HL-60 (cell line): ENCODE results near the gene HAGHL.

Experiments used
- DNase-seq, 2 experiments: peaks; one replicate each; pipeline ENCODE4 v3.0.0-alpha.2; 2010 to 2020; ENCODE audit warnings: low read depth in 1 of 2, low spot score in 1 of 2
- H3K27ac ChIP-seq: fragments of 250-450 bp; sonication (Bioruptor Pico); replicated peaks from 2 replicates; pipeline ENCODE4 v1.5.1; 2020; ENCODE audit warnings: mild to moderate bottlenecking, moderate library complexity
- H3K27me3 ChIP-seq: fragments of 250-450 bp; sonication (Bioruptor Pico); 2 replicates; pipeline ENCODE4 v1.5.1; 2021; ENCODE audit warnings: mild to moderate bottlenecking, moderate library complexity; ENCODE audit not compliant: insufficient read depth, poor library complexity, severe bottlenecking
- H3K4me3 ChIP-seq: replicated peaks from 2 replicates; pipeline ENCODE4 v1.5.1; 2011; ENCODE audit warnings: mild to moderate bottlenecking, control low read depth, low read length; ENCODE audit not compliant: insufficient read depth
- GABPA ChIP-seq: IDR thresholded peaks from 2 replicates; pipeline ENCODE4 v1.6.1; 2012; ENCODE audit warnings: low read depth
- POLR2AphosphoS5 ChIP-seq: IDR thresholded peaks from 2 replicates; pipeline ENCODE4 v1.6.1; 2012; ENCODE audit warnings: low read depth
- SPI1 ChIP-seq: IDR thresholded peaks from 2 replicates; pipeline ENCODE4 v1.6.1; 2012; ENCODE audit warnings: low read depth, mild to moderate bottlenecking, borderline replicate concordance
- TF ChIP-seq, protein P1 (sequence below): IDR thresholded peaks from 2 replicates; pipeline ENCODE4 v1.6.1; 2012; ENCODE audit warnings: low read depth; ENCODE audit not compliant: insufficient replicate concordance
- TF ChIP-seq, protein P2 (sequence below): IDR thresholded peaks from one replicate; pipeline ENCODE4 v1.5.1; 2011; ENCODE audit warnings: low read length, control low read depth, inconsistent platforms; ENCODE audit not compliant: insufficient read depth

HAGHL gene

DNA sequence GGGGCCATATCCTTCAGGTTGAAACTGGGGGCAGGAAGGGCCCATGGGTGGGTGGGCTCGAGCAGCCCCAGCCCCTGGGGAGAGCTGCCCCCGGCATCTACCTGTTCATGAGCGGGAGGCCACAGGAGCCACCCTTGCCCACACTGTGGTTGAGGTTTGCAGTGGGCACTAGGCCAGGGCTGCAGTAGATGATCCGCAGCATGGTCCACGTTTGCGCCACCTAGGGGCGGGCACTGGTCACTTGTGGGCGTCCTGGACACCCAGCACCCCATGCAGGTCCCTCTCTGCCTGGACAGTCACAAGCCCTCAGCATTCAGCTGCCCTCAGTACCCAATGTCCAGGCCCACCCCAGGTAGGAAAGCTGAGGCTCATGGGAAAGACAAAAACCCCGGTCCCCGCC, 40.9 kb upstream of the HAGHL start:
- Histone ChIP-seq H3K27ac (peak overlapping the region; percentile 96), H3K27me3 (no peaks in the 10 kb centered on the region), H3K4me3 (peak overlapping the region; percentile 47)
- TF ChIP-seq, protein P1, sequence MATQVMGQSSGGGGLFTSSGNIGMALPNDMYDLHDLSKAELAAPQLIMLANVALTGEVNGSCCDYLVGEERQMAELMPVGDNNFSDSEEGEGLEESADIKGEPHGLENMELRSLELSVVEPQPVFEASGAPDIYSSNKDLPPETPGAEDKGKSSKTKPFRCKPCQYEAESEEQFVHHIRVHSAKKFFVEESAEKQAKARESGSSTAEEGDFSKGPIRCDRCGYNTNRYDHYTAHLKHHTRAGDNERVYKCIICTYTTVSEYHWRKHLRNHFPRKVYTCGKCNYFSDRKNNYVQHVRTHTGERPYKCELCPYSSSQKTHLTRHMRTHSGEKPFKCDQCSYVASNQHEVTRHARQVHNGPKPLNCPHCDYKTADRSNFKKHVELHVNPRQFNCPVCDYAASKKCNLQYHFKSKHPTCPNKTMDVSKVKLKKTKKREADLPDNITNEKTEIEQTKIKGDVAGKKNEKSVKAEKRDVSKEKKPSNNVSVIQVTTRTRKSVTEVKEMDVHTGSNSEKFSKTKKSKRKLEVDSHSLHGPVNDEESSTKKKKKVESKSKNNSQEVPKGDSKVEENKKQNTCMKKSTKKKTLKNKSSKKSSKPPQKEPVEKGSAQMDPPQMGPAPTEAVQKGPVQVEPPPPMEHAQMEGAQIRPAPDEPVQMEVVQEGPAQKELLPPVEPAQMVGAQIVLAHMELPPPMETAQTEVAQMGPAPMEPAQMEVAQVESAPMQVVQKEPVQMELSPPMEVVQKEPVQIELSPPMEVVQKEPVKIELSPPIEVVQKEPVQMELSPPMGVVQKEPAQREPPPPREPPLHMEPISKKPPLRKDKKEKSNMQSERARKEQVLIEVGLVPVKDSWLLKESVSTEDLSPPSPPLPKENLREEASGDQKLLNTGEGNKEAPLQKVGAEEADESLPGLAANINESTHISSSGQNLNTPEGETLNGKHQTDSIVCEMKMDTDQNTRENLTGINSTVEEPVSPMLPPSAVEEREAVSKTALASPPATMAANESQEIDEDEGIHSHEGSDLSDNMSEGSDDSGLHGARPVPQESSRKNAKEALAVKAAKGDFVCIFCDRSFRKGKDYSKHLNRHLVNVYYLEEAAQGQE, result no peak
- TF ChIP-seq POLR2AphosphoS5, result peak; percentile 34; the same call in 1 of the 2 replicates
- TF ChIP-seq, protein P2, sequence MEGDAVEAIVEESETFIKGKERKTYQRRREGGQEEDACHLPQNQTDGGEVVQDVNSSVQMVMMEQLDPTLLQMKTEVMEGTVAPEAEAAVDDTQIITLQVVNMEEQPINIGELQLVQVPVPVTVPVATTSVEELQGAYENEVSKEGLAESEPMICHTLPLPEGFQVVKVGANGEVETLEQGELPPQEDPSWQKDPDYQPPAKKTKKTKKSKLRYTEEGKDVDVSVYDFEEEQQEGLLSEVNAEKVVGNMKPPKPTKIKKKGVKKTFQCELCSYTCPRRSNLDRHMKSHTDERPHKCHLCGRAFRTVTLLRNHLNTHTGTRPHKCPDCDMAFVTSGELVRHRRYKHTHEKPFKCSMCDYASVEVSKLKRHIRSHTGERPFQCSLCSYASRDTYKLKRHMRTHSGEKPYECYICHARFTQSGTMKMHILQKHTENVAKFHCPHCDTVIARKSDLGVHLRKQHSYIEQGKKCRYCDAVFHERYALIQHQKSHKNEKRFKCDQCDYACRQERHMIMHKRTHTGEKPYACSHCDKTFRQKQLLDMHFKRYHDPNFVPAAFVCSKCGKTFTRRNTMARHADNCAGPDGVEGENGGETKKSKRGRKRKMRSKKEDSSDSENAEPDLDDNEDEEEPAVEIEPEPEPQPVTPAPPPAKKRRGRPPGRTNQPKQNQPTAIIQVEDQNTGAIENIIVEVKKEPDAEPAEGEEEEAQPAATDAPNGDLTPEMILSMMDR, result peak; percentile 75
- peak in 1 of 2 experiments; percentile 71 for DNase-seq

DNA sequence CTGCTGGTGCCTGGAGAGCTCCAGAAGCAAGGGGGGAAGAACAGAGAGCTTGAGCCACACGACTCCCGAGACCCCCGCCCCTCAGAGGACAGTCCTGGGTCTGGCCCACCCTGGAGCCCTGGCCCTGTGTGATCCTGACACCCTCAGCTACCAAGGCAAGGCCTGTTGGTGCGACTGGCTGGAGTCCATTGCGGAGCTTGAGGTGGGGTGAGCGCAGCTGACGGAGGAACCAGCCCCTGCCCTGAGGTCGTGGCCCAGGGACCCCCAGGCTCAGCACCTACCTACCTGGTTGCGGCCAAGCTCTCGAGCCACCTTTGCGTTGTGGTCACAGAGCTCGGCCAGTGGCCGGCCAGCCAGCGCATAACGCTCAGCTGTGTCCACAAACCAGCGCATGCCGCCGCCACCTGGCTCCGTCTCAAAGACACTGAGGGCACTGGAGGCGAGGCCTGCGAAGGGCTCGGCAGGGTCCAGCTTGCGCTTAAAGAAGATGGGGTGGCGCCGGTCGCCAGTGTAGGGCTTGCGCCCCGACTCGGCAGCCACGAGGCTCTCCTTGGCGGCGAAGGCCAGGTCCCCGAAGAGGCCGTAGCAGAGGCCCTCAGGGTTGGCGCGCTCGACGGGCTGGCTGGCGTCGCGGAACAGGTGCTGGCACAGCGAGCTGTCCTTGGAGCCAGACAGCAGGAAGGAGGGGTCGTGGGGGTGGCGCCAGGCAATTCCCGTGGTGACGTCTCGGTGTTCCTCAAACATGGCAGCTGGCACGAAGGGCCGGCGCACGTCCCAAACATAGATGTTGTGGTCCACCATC, 40.2 kb upstream of the HAGHL start:
- H3K27ac ChIP-seq, result no peak overlapping the region
- TF ChIP-seq SPI1 (no peak), POLR2AphosphoS5 (no peak), GABPA (no peak)
- TF ChIP-seq, protein P1, result no peak
- TF ChIP-seq, protein P2, result no peak
- H3K27me3 ChIP-seq, result no peaks in the 10 kb centered on the region
- DNase-seq, result no peak
- no peak overlapping the region for H3K4me3 ChIP-seq

DNA sequence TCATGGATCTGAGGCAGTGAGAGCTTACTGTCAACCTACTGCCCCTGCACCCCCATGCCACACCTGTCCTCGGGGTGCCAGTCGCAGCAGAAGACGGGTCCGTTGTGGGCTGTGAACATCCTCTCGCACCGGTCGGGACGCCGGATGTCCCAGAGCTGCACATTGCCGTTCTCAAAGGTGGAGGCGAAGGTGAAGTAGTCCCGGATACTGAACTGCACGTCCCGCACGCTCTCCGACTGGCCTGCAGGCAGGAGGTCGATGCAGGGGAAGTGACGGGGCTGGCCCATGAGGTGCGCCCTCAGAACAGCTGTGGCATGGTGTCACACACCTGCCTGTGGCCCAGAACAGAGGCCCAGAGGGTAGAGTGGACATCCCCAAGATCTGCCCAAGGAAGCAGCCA, 39.4 kb upstream of the HAGHL start:
- H3K27me3 ChIP-seq, result peaks cover 4% of the 10 kb centered on the region
- no peak for DNase-seq
- no peak overlapping the region for H3K4me3 ChIP-seq
- H3K27ac ChIP-seq, result no peak overlapping the region
- TF ChIP-seq, protein P2, result no peak
- no peak for TF ChIP-seq SPI1
- TF ChIP-seq, protein P1, result no peak
- no peak for TF ChIP-seq GABPA
- TF ChIP-seq POLR2AphosphoS5, result no peak
